HK-2 (cell line): Measurements from ENCODE around the gene TUFM.
"Not testable (repeated sequence)": the region's sequence is repeated elsewhere in the genome, so short reads cannot be mapped to it uniquely, and the experiment has no call there.

Source experiments
- DNase-seq: peaks from one replicate; pipeline ENCODE4 v3.0.0-alpha.2; 2018; ENCODE audit not compliant: unreplicated experiment

The TUFM gene

GRCh38 chr16:28838558-28838918, 7.6 kb downstream of the TUFM start:
- DNase-seq = no peak

GRCh38 chr16:28837672-28838557, 8.2 kb downstream of the TUFM start:
- DNase-seq = no peak

- no peak for DNase-seq
These were observed 9.4 kb downstream of the TUFM start for GRCh38 chr16:28836761-28837064.

GRCh38 chr16:28835864-28836760, 10.0 kb downstream of the TUFM start:
- DNase-seq = no peak

GRCh38 chr16:28834873-28835863, 11.0 kb downstream of the TUFM start:
- no peak for DNase-seq

- no peak for DNase-seq
These were observed 11.8 kb downstream of the TUFM start for GRCh38 chr16:28834349-28834748.

- DNase-seq = no peak
These were observed 15.6 kb downstream of the TUFM start for GRCh38 chr16:28830531-28830930.

GRCh38 chr16:28829747-28830146, 16.4 kb downstream of the TUFM start:
- no peak for DNase-seq

- DNase-seq = no peak
These were observed 20.0 kb downstream of the TUFM start for GRCh38 chr16:28826141-28826540.

- no peak for DNase-seq
These were observed 21.5 kb downstream of the TUFM start for GRCh38 chr16:28824717-28824973.

- DNase-seq = peak; percentile 94
These were observed 22.1 kb downstream of the TUFM start for GRCh38 chr16:28823873-28824716.

GRCh38 chr16:28823291-28823872, 22.8 kb downstream of the TUFM start:
- DNase-seq = no peak

GRCh38 chr16:28822520-28823290, 23.4 kb downstream of the TUFM start, which contains the start of gene ATXN2L:
TSS of gene ATXN2L (plus strand) at chr16:28822999. CDS start at chr16:28823260, 261 bp downstream.
- peak; percentile 86 for DNase-seq

- DNase-seq = no peak
These were observed 24.2 kb downstream of the TUFM start for GRCh38 chr16:28821874-28822519.

GRCh38 chr16:28820546-28820945, 25.6 kb downstream of the TUFM start:
- DNase-seq = not testable (repeated sequence)

- no peak for DNase-seq
These were observed 26.1 kb downstream of the TUFM start for GRCh38 chr16:28820016-28820415.

GRCh38 chr16:28807445-28808120, 38.6 kb downstream of the TUFM start:
- DNase-seq = not testable (repeated sequence)

GRCh38 chr16:28802235-28803019, 43.7 kb downstream of the TUFM start:
- DNase-seq = peak; percentile 57
